B cell (primary cell): ENCODE data around the gene GRXCR2. TPM values are rescaled to one million over a fixed set of nuclear protein-coding genes. Genes with fewer than 3 reads are reported as not detected.

Experiments used
- ATAC-seq: fragments of 200-7000 bp; cut with Tn5 transposase; one replicate; pipeline ENCODE4 v1.10.0; 2021; ENCODE audit warnings: low read depth, mild to moderate bottlenecking, moderate number of reproducible peaks, moderate library complexity
- CTCF ChIA-PET: fragments of 350-600 bp; sonication (Branson Sonifier 250); formaldehyde crosslinking; loops from one replicate; lab custom pipeline; 2021; ENCODE audit warnings: antibody characterized with exemption, inconsistent platforms; lab: Charles Lee
- POLR2A ChIA-PET: fragments of 350-600 bp; sonication (Branson Sonifier 250); formaldehyde crosslinking; loops from one replicate; lab custom pipeline; 2021; ENCODE audit warnings: antibody characterized with exemption; lab: Charles Lee
- DNase-seq: peaks from one replicate; pipeline ENCODE4 v3.0.0; 2013
- H2AFZ ChIP-seq: 2 replicates; pipeline ENCODE4 v1.6.1; 2012; ENCODE audit warnings: mild to moderate bottlenecking, low read depth, low read length; ENCODE audit not compliant: insufficient read depth, poor library complexity, severe bottlenecking
- H3K27ac ChIP-seq, 2 donors: 1 replicate in 1 of 2; 2 replicates in 1 of 2; pipeline ENCODE4 v1.5.1; 2012 to 2013; ENCODE audit warnings: low read length in 2 of 2, mild to moderate bottlenecking in 2 of 2, moderate library complexity in 1 of 2
- H3K27me3 ChIP-seq, 4 experiments: fragments of 200-600 bp in 1 of 4; sonication (generic) in 1 of 4; replicated peaks in 1 of 4; 1 replicate in 2 of 4; 2 replicates in 2 of 4; pipeline versions ENCODE4 v1.6.1 to v1.7.0; 2013 to 2016; ENCODE audit warnings: low read length in 3 of 4, mild to moderate bottlenecking in 2 of 4, mixed read lengths in 1 of 4, moderate library complexity in 1 of 4; ENCODE audit not compliant: insufficient read depth in 4 of 4, control insufficient read depth in 3 of 4; ENCODE audit errors: control extremely low read depth in 1 of 4
- H3K36me3 ChIP-seq, 2 experiments: replicated peaks in 1 of 2; 1 replicate in 1 of 2; 2 replicates in 1 of 2; pipeline versions ENCODE4 v1.6.1 to v1.7.1; 2013; ENCODE audit warnings: low read length in 1 of 2; ENCODE audit not compliant: insufficient read depth in 2 of 2, control insufficient read depth in 1 of 2; ENCODE audit errors: control extremely low read depth in 1 of 2, extremely low read depth in 1 of 2
- H3K4me1 ChIP-seq, 2 donors: fragments of 200-600 bp in 1 of 2; sonication (generic) in 1 of 2; 1 replicate in 1 of 2; 2 replicates in 1 of 2; pipeline versions ENCODE4 v1.5.1 to v1.6.1; 2013 to 2017; ENCODE audit warnings: low read length in 2 of 2; ENCODE audit not compliant: control insufficient read depth in 2 of 2, insufficient read depth in 2 of 2
- H3K4me2 ChIP-seq: replicated peaks from 2 replicates; pipeline ENCODE3; 2012; ENCODE audit warnings: mild to moderate bottlenecking, low read depth, low read length; ENCODE audit not compliant: poor library complexity, severe bottlenecking
- H3K4me3 ChIP-seq, 5 experiments: fragments of 200-600 bp in 1 of 5; sonication (generic) in 1 of 5; 1 replicate in 3 of 5; 2 replicates in 2 of 5; pipeline versions ENCODE4 v1.5.1 to v1.7.0; 2011 to 2016; ENCODE audit warnings: low read length in 4 of 5, mild to moderate bottlenecking in 4 of 5, low read depth in 2 of 5, control low read depth in 1 of 5, moderate library complexity in 1 of 5; ENCODE audit not compliant: insufficient read depth in 1 of 5; ENCODE audit errors: control extremely low read depth in 1 of 5, extremely low read depth in 1 of 5
- H3K79me2 ChIP-seq: fragments of 200-600 bp; sonication (generic); one replicate; pipeline ENCODE4 v1.6.0; 2016; ENCODE audit warnings: low read length; ENCODE audit not compliant: control insufficient read depth, insufficient read depth
- H3K9ac ChIP-seq: fragments of 200-600 bp; sonication (generic); 2 replicates; pipeline ENCODE4 v1.6.1; 2017; ENCODE audit warnings: mild to moderate bottlenecking, low read length, moderate library complexity
- H3K9me3 ChIP-seq, 3 donors: one replicate each; pipeline versions ENCODE4 v1.6.1 to v1.7.1; 2013; ENCODE audit warnings: low read length in 2 of 3; ENCODE audit not compliant: control insufficient read depth in 2 of 3, insufficient read depth in 1 of 3; ENCODE audit errors: control extremely low read depth in 1 of 3
- H4K20me1 ChIP-seq: 2 replicates; pipeline ENCODE4 v1.6.0; 2012; ENCODE audit warnings: mild to moderate bottlenecking, low read length; ENCODE audit not compliant: insufficient read depth, control insufficient read depth, poor library complexity, severe bottlenecking
- H3K27ac Mint-ChIP-seq: one replicate; pipeline ENCODE4 v1.8.0; 2021; ENCODE audit warnings: mixed read lengths
- H3K27me3 Mint-ChIP-seq: one replicate; pipeline ENCODE4 v1.8.0; 2021; ENCODE audit warnings: mixed read lengths
- H3K4me1 Mint-ChIP-seq: one replicate; pipeline ENCODE4 v1.8.0; 2021; ENCODE audit warnings: mixed read lengths
- H3K4me3 Mint-ChIP-seq: one replicate; pipeline ENCODE4 v1.8.0; 2021; ENCODE audit warnings: mixed read lengths
- H3K9me3 Mint-ChIP-seq: one replicate; pipeline ENCODE4 v1.8.0; 2022; ENCODE audit warnings: mixed read lengths; ENCODE audit not compliant: insufficient read depth
- EZH2 ChIP-seq: IDR thresholded peaks from 2 replicates; pipeline ENCODE4 v1.6.1; 2012; ENCODE audit warnings: borderline replicate concordance, low read depth, mild to moderate bottlenecking, moderate library complexity, low read length; ENCODE audit not compliant: insufficient read depth, poor library complexity, severe bottlenecking
- WGBS: methylation state at CpG from one replicate; pipeline ENCODE4 v1.1.5; 2013; ENCODE audit warnings: missing lambda C conversion rate; ENCODE audit not compliant: insufficient coverage; 5-methylcytosine and 5-hydroxymethylcytosine counted together
- intact Hi-C: fragments of 100-400 bp; cut with micrococcal nuclease; formaldehyde crosslinking; loops from one replicate; pipeline ENCODE4 v1.10.0; 2022
- polyA plus RNA-seq: library from polyadenylated mRNA; depleted of rRNA; stranded (reverse); fragments of >200 nt; gene quantifications from 2 replicates; pipeline ENCODE4 v1.2.3, GENCODE V29; 2012
- total RNA-seq, 2 donors: library from RNA; stranded (reverse); fragments of 120-200 nt in 1 of 2; gene quantifications; 1 replicate in 1 of 2; 2 replicates in 1 of 2; pipeline versions ENCODE4 v1.2.3 to v1.2.4, GENCODE V29; 2013 to 2022
- TF ChIP-seq, protein P1 (sequence below): fragments of 200-600 bp; IDR thresholded peaks from one replicate; pipeline ENCODE4 v1.8.0; 2022; ENCODE audit warnings: antibody characterized with exemption, mild to moderate bottlenecking

Gene GRXCR2
- total and polyA plus RNA-seq, 2 donors (not counting 1 experiment from before 2014, with no cell fraction given), result not detected

DNA sequence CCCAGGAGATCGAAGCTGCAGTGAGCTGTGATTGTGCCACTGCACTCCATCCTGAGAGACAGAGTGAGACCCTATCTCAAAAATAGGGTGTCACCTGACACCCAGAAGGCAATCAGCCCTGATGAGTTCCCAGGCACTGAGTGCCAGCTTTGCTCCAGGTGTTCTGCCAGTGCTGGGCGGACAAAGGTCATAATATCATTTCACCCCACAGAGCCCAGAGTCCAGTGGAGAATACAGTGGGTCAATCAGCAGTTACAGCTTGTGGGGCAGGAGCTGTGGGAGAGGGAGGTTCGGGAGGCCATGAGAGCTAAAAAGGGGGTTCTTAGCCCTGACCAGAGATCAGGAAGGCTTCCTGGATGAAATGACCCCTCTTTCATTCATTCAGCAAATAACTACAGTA lies 39.2 kb upstream of the GRXCR2 start:
- ATAC-seq (no peak), DNase-seq (no peak)
- Mint-ChIP-seq H3K27me3 (peaks cover 11% of the 10 kb centered on the region), H3K4me3 (no peak overlapping the region), H3K4me1 (no peaks in the 10 kb centered on the region), H3K9me3 (no peaks in the 10 kb centered on the region), H3K27ac (no peak overlapping the region)
- POLR2A ChIA-PET, result no interaction called here
- intact Hi-C loops, result no loop called here
- no peaks in the 10 kb centered on the region for H3K9me3 ChIP-seq
- no peak overlapping the region for H3K9ac ChIP-seq
- H4K20me1 ChIP-seq, result no peaks in the 10 kb centered on the region
- 100% methylated on average over 2 of the region's 3 CpGs for WGBS
- H3K79me2 ChIP-seq, result no peaks in the 10 kb centered on the region
- no peak for TF ChIP-seq EZH2
- TF ChIP-seq, protein P1, sequence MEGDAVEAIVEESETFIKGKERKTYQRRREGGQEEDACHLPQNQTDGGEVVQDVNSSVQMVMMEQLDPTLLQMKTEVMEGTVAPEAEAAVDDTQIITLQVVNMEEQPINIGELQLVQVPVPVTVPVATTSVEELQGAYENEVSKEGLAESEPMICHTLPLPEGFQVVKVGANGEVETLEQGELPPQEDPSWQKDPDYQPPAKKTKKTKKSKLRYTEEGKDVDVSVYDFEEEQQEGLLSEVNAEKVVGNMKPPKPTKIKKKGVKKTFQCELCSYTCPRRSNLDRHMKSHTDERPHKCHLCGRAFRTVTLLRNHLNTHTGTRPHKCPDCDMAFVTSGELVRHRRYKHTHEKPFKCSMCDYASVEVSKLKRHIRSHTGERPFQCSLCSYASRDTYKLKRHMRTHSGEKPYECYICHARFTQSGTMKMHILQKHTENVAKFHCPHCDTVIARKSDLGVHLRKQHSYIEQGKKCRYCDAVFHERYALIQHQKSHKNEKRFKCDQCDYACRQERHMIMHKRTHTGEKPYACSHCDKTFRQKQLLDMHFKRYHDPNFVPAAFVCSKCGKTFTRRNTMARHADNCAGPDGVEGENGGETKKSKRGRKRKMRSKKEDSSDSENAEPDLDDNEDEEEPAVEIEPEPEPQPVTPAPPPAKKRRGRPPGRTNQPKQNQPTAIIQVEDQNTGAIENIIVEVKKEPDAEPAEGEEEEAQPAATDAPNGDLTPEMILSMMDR, result no peak
- CTCF ChIA-PET, result no interaction called here
- no peaks in the 10 kb centered on the region for H3K4me1 ChIP-seq
- H3K4me3 ChIP-seq, result no peak overlapping the region
- H3K27ac ChIP-seq, result no peak overlapping the region
- H3K4me2 ChIP-seq, result no peak overlapping the region
- H3K27me3 ChIP-seq, result no peaks in the 10 kb centered on the region
- no peak overlapping the region for H2AFZ ChIP-seq
- no peaks in the 10 kb centered on the region for H3K36me3 ChIP-seq

DNA sequence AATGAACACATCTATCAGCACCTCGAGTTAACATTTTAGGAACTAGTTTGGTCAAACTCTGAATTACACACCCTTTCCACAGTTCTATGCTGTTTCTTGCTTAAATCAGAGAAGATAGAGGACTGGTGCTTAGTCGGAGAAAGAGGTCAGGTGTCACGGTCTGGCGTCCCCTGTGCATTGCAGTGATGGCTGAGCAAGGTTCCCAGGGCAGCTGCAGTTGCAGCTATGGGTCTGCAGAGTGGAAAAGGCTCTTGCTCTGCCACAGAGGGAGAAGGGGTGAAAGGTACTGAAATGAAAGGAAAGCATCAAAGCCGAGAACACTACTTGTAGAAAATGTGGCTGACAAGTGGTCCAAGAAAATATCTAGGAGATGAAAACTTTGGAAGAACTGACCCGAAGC lies 38.4 kb upstream of the GRXCR2 start:
- Mint-ChIP-seq H3K27ac (no peak overlapping the region), H3K4me1 (no peaks in the 10 kb centered on the region), H3K4me3 (no peak overlapping the region), H3K9me3 (no peaks in the 10 kb centered on the region), H3K27me3 (peaks cover 11% of the 10 kb centered on the region)
- Histone ChIP-seq H3K9me3 (no peaks in the 10 kb centered on the region), H3K4me3 (no peak overlapping the region), H3K79me2 (no peaks in the 10 kb centered on the region), H3K27ac (no peak overlapping the region), H4K20me1 (no peaks in the 10 kb centered on the region), H3K4me2 (no peak overlapping the region), H2AFZ (no peak overlapping the region), H3K9ac (no peak overlapping the region), H3K4me1 (no peaks in the 10 kb centered on the region), H3K27me3 (no peaks in the 10 kb centered on the region), H3K36me3 (no peaks in the 10 kb centered on the region)
- CTCF ChIA-PET, result no interaction called here
- intact Hi-C loops, result no loop called here
- no peak for ATAC-seq
- WGBS, result 87% methylated on average over 5 of the region's 6 CpGs
- POLR2A ChIA-PET, result no interaction called here
- no peak for TF ChIP-seq EZH2
- TF ChIP-seq, protein P1, result no peak
- DNase-seq, result no peak
